T-cell (primary cell): ENCODE data around the gene IFI6. TPM values are rescaled to one million over a fixed set of nuclear protein-coding genes. Genes with fewer than 3 reads are reported as not detected.
"Not testable (repeated sequence)": the region's sequence is repeated elsewhere in the genome, so short reads cannot be mapped to it uniquely, and the experiment has no call there.

Experiments used
- ATAC-seq, 4 experiments: fragments of 200-7000 bp in 3 of 4; fragments of 150-1000 bp in 1 of 4; cut with Tn5 transposase; replicated peaks in 1 of 4; 1 replicate in 3 of 4; 2 replicates in 1 of 4; pipeline ENCODE4 v1.10.0; 2021; ENCODE audit warnings: moderate library complexity in 3 of 4, mild to moderate bottlenecking in 2 of 4, moderate number of reproducible peaks in 1 of 4
- CTCF ChIA-PET, 2 donors: fragments of 300-600 bp; sonication (Branson Sonifier 250); formaldehyde crosslinking; loops; one replicate each; lab custom pipeline; 2022; ENCODE audit warnings: antibody characterized with exemption in 2 of 2; lab: Charles Lee
- POLR2A ChIA-PET, 2 donors: fragments of 300-600 bp; sonication (Branson Sonifier 250); formaldehyde crosslinking; loops; one replicate each; lab custom pipeline; 2022; ENCODE audit warnings: antibody characterized with exemption in 2 of 2; lab: Charles Lee
- DNase-seq, 35 experiments: peaks; one replicate each; pipeline versions ENCODE4 v3.0.0 to v3.0.0-alpha.2; 2013 to 2023
- H3K27ac ChIP-seq: one replicate; pipeline ENCODE4 v1.5.1; 2013; ENCODE audit warnings: low read length
- H3K27me3 ChIP-seq, 2 experiments: replicated peaks in 1 of 2; 1 replicate in 1 of 2; 2 replicates in 1 of 2; pipeline versions ENCODE4 v1.6.1 to v1.7.0; 2013; ENCODE audit warnings: low read length in 1 of 2, mixed read lengths in 1 of 2; ENCODE audit not compliant: control insufficient read depth in 2 of 2, insufficient read depth in 2 of 2; ENCODE audit errors: extremely low read depth in 1 of 2
- H3K36me3 ChIP-seq, 2 donors: 1 replicate in 1 of 2; 2 replicates in 1 of 2; pipeline versions ENCODE4 v1.6.1 to v1.7.0; 2013; ENCODE audit warnings: low read length in 1 of 2; ENCODE audit not compliant: control insufficient read depth in 2 of 2, insufficient read depth in 1 of 2; ENCODE audit errors: extremely low read depth in 1 of 2
- H3K4me1 ChIP-seq, 2 experiments: 1 replicate in 1 of 2; 2 replicates in 1 of 2; pipeline versions ENCODE4 v1.6.1 to v1.7.0; 2013; ENCODE audit warnings: low read length in 2 of 2, mixed read lengths in 1 of 2; ENCODE audit not compliant: insufficient read depth in 2 of 2, control insufficient read depth in 1 of 2; ENCODE audit errors: extremely low read depth in 1 of 2
- H3K4me3 ChIP-seq, 2 donors: 1 replicate in 1 of 2; 2 replicates in 1 of 2; pipeline versions ENCODE4 v1.5.1 to v1.7.0; 2013; ENCODE audit warnings: mild to moderate bottlenecking in 2 of 2, low read length in 1 of 2, moderate library complexity in 1 of 2; ENCODE audit not compliant: control insufficient read depth in 1 of 2; ENCODE audit errors: extremely low read depth in 1 of 2
- H3K9me3 ChIP-seq: 2 replicates; pipeline ENCODE4 v1.7.0; 2013
- H3K27ac Mint-ChIP-seq, 2 donors: one replicate each; pipeline ENCODE4 v1.8.0; 2020 to 2021; ENCODE audit warnings: mild to moderate bottlenecking in 2 of 2, mixed read lengths in 2 of 2
- H3K27me3 Mint-ChIP-seq, 2 donors: one replicate each; pipeline ENCODE4 v1.8.0; 2021 to 2022; ENCODE audit warnings: mixed read lengths in 2 of 2
- H3K36me3 Mint-ChIP-seq: one replicate; pipeline ENCODE4 v1.8.0; 2021; ENCODE audit warnings: mixed read lengths
- H3K4me1 Mint-ChIP-seq, 3 donors: one replicate each; pipeline ENCODE4 v1.8.0; 2020 to 2022; ENCODE audit warnings: mixed read lengths in 3 of 3, mild to moderate bottlenecking in 1 of 3
- H3K4me3 Mint-ChIP-seq, 3 donors: one replicate each; pipeline ENCODE4 v1.8.0; 2020 to 2022; ENCODE audit warnings: mild to moderate bottlenecking in 3 of 3, mixed read lengths in 3 of 3, moderate library complexity in 3 of 3
- H3K9me3 Mint-ChIP-seq, 3 donors: one replicate each; pipeline ENCODE4 v1.8.0; 2020 to 2022; ENCODE audit warnings: mixed read lengths in 3 of 3
- WGBS: methylation state at CpG from one replicate; pipeline ENCODE4 v1.1.5; 2013; ENCODE audit warnings: missing lambda C conversion rate; ENCODE audit not compliant: insufficient coverage; 5-methylcytosine and 5-hydroxymethylcytosine counted together
- total RNA-seq, 35 experiments: library from RNA in 6 of 35; stranded (reverse) in 6 of 35; fragments of 120-200 nt in 1 of 35; gene quantifications; one replicate each; pipeline versions ENCODE4 v1.2.1 to v1.2.4 and lab custom pipeline; 2013 to 2026

Gene IFI6
- total RNA-seq, 5 donors from 2014 or later (not counting 1 experiment from before 2014, with no cell fraction given), result 28.2 to 52.1 (median 40.7) TPM

GRCh38 chr1:27619782-27620438, 52.1 kb downstream of the IFI6 start:
- H3K27ac ChIP-seq, H3K27me3 ChIP-seq, H3K27me3 Mint-ChIP-seq, H3K9me3 ChIP-seq, H3K9me3 Mint-ChIP-seq, DNase-seq, ATAC-seq, H3K4me3 ChIP-seq, H3K36me3 Mint-ChIP-seq: not testable (repeated sequence)
- 100% methylated on average over 5 of the region's 7 CpGs for WGBS
- CTCF ChIA-PET, result interaction anchor here in 1 of 2 donors (0.9 to 1.0 kb wide), 2 partner anchors 43 to 340 kb away, joined by 3 read pairs; no protein-coding TSS in a partner anchor
- Mint-ChIP-seq H3K4me3 (peak overlapping the region in 1 of 3 donors; percentile 37), H3K4me1 (peaks cover 48 to 52% (median 52%) of the 10 kb centered on the region in 3 donors), H3K27ac (peak overlapping the region; percentile 67 to 87)
- peaks cover 3 to 20% of the 10 kb centered on the region in 2 donors for H3K36me3 ChIP-seq
- POLR2A ChIA-PET, result interaction anchor here in 1 of 2 donors (0.7 kb wide), 1 partner anchor 19 kb away, joined by 3 read pairs; no protein-coding TSS in a partner anchor
- H3K4me1 ChIP-seq, result peaks cover 44 to 86% of the 10 kb centered on the region in 2 experiments

DNA sequence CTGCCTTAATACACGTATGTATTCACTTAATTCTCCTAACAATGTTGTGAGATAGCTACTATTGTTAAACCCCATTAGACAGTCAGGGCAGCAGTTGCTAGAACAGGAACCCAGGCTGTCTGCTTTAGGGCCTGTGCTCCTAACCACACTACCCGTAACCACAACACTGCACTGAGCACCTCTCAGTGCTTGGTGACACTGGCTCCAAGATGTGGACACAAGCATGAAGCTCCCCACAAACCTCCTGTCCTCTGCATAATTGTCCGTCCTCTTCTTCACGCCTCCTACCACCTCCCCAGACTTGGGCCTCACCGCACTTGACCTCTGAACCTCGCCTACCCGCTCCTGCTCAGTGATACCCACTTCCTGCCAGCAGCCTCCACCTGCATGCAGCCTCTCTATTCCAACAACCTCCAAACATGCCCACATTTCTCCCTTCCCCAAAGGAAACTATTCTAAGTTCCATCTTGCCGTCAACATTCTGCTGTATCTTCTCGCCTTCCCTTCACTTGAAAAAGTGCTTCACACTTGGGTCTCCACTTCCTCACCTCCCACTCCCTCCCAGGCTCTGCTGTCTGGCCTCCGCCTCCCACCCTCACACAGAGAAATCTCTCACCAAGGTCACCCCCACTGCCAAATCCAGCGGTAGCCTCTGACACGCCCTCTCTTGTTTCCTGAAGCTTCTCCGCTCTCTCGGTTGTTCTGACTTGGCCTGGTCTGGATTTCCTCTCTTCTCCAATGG, 53.5 kb downstream of the IFI6 start:
- CTCF ChIA-PET, result interaction anchor here (0.5 to 1.8 kb wide), 7 partner anchors 10 to 457 kb away, joined by 3 to 12 read pairs (median 4); partner anchors contain the start of gene AHDC1 (in 1 of the 2)
- H3K9me3 Mint-ChIP-seq, result no peaks in the 10 kb centered on the region
- peaks cover 3 to 21% of the 10 kb centered on the region in 2 donors for H3K36me3 ChIP-seq

GRCh38 chr1:27617420-27617819, 54.6 kb downstream of the IFI6 start:
- CTCF ChIA-PET, result interaction anchor here in 1 of 2 donors (1.5 kb wide), 1 partner anchor 45 kb away, joined by 4 read pairs; no protein-coding TSS in a partner anchor
- Mint-ChIP-seq H3K27ac (peak overlapping the region; percentile 94 to 97), H3K27me3 (no peaks in the 10 kb centered on the region), H3K9me3 (no peaks in the 10 kb centered on the region), H3K4me3 (peak overlapping the region in 1 of 3 donors; percentile 37), H3K4me1 (peaks cover 67 to 71% (median 70%) of the 10 kb centered on the region in 3 donors), H3K36me3 (no peaks in the 10 kb centered on the region)
- H3K27me3 ChIP-seq, result no peaks in the 10 kb centered on the region
- peak overlapping the region; percentile 74 for H3K27ac ChIP-seq
- 100% methylated on average over 2 of the region's 2 CpGs for WGBS
- H3K9me3 ChIP-seq, result no peaks in the 10 kb centered on the region
- peaks cover 39 to 87% of the 10 kb centered on the region in 2 experiments for H3K4me1 ChIP-seq
- H3K4me3 ChIP-seq, result no peak overlapping the region
- no peak for ATAC-seq
- DNase-seq, result no peak
- H3K36me3 ChIP-seq, result peaks cover 3 to 26% of the 10 kb centered on the region in 2 donors
- POLR2A ChIA-PET, result no interaction called here

More for the DNA sequence above, 53.5 kb downstream of the IFI6 start:
- Mint-ChIP-seq H3K36me3 (no peaks in the 10 kb centered on the region), H3K27me3 (no peaks in the 10 kb centered on the region), H3K27ac (peak overlapping the region; percentile 94 to 97), H3K4me3 (peak overlapping the region in 2 of 3 donors; percentile 7 to 37), H3K4me1 (peaks cover 58 to 65% (median 63%) of the 10 kb centered on the region in 3 donors)
- DNase-seq (peak in 30 of 35 experiments; percentile 12 to 78 (median 48)), ATAC-seq (peak; percentile 93 to 99 (median 96))
- H3K27ac ChIP-seq, result peak overlapping the region; percentile 74
- WGBS, result 8% methylated on average over 10 of the region's 14 CpGs
- H3K4me3 ChIP-seq, result no peak overlapping the region
- H3K4me1 ChIP-seq, result peaks cover 46 to 86% of the 10 kb centered on the region in 2 experiments
- H3K27me3 ChIP-seq, result no peaks in the 10 kb centered on the region
- no peaks in the 10 kb centered on the region for H3K9me3 ChIP-seq
- POLR2A ChIA-PET, result no interaction called here

DNA sequence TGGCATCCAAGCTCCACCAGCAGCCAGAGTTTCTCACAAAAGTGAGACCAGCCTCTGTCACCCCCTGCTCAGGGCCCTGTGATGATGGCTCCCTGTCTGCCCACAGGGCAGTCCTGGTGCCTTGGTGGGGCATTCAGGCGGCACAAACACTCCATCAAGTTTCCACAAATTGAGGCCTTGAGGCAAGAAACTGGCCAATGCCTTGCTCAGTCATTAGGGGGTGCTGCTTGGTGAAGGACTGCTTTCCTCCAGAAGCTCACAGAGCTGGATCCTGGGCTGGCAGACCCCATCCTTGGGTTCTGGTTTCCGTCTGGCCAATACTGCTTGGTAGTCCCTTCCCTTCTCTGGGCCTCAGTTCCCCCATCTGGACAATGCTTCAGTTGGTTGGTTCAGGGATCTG, 55.6 kb downstream of the IFI6 start:
- Mint-ChIP-seq H3K27me3 (no peaks in the 10 kb centered on the region), H3K4me3 (peak overlapping the region in 1 of 3 donors; percentile 23), H3K4me1 (peaks cover 70 to 80% (median 76%) of the 10 kb centered on the region in 3 donors), H3K27ac (peak overlapping the region; percentile 86 to 97), H3K9me3 (no peaks in the 10 kb centered on the region), H3K36me3 (no peaks in the 10 kb centered on the region)
- CTCF ChIA-PET, result interaction anchor here in 1 of 2 donors (1.1 to 1.5 kb wide), 2 partner anchors 46 to 53 kb away, joined by 4 to 5 read pairs; no protein-coding TSS in a partner anchor
- ATAC-seq (no peak), DNase-seq (no peak)
- WGBS, result 100% methylated on average over 1 of the region's 2 CpGs
- peak overlapping the region; percentile 74 for H3K27ac ChIP-seq
- H3K36me3 ChIP-seq, result peaks cover 3 to 31% of the 10 kb centered on the region in 2 donors
- no peaks in the 10 kb centered on the region for H3K9me3 ChIP-seq
- H3K4me1 ChIP-seq, result peaks cover 39 to 85% of the 10 kb centered on the region in 2 experiments
- no peaks in the 10 kb centered on the region for H3K27me3 ChIP-seq
- POLR2A ChIA-PET, result interaction anchor here in 1 of 2 donors (0.5 kb wide), 1 partner anchor 33 kb away, joined by 3 read pairs; no protein-coding TSS in a partner anchor
- H3K4me3 ChIP-seq, result no peak overlapping the region

Other genes starting within 250 kb of the IFI6 start
- 100 to 1,000 TPM; 145 to 161 (median 156) TPM for gene WASF2, start 182.0 kb downstream of the IFI6 start, total RNA-seq
- 10 to 100 TPM; 21.9 to 26.4 (median 23.1) TPM for gene AHDC1, start 68.0 kb downstream of the IFI6 start, total RNA-seq
- gene FGR, start 37.0 kb downstream of the IFI6 start, total RNA-seq, result 10 to 100 TPM in 2 of 5 donors, 1 to 10 TPM in 3; 3.2 to 37.3 (median 5.7) TPM
- gene FAM76A, start 53.8 kb upstream of the IFI6 start, total RNA-seq, result 10 to 100 TPM; 18.1 to 23.4 (median 21.2) TPM
- 10 to 100 TPM; 21.2 to 31.4 (median 27.4) TPM for gene STX12, start 101.0 kb upstream of the IFI6 start, total RNA-seq
- 10 to 100 TPM; 20.5 to 48.1 (median 40.5) TPM for gene PPP1R8, start 158.6 kb upstream of the IFI6 start, total RNA-seq
- gene THEMIS2, start 200.4 kb upstream of the IFI6 start, total RNA-seq, result 100 to 1,000 TPM in 2 of 5 donors, 10 to 100 TPM in 3; 39.0 to 124 (median 94.8) TPM
- gene RPA2, start 242.4 kb upstream of the IFI6 start, total RNA-seq, result 10 to 100 TPM; 36.1 to 68.9 (median 53.5) TPM